Activated CD4-positive, alpha-beta T cell treated with anti-CD3 and anti-CD28 coated beads for 4 hours (primary cell): ENCODE results near the gene F2R.
A peak's percentile ranks its signal among the peaks of the same experiment; 100 is the strongest.
"Not testable (repeated sequence)": the region's sequence is repeated elsewhere in the genome, so short reads cannot be mapped to it uniquely, and the experiment has no call there.

ENCODE experiments used
- DNase-seq, 2 donors: peaks; one replicate each; pipeline ENCODE4 v3.0.0-alpha.2; 2020

Gene F2R

DNA sequence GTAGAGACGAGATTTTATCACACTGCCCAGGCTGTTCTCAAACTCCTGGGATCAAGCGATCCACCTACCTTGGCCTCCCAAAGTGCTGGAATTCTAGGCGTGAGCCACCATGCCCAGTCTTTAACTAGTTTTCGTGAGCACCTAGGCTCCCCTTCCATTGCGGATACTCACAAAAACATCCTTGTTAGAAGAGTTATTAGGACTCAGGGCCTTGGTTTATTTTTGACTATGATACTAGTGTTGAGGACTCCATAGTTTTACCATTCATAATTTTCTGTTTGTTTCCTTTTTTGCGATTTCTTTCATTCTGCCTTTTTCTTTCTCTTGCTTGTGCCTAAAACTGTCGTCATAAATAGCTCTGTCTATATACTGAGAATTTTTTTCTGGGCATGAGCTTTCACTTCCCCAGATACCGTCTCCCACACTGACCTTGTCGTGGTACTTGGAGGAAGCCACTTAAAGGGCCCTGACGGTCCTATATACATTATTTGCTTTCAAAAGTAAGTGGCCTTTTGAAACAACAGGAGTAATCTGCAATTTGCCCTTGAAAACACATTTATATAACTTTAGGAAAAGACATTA is 5.2 kb downstream of the F2R start:
- DNase-seq = no peak

DNA sequence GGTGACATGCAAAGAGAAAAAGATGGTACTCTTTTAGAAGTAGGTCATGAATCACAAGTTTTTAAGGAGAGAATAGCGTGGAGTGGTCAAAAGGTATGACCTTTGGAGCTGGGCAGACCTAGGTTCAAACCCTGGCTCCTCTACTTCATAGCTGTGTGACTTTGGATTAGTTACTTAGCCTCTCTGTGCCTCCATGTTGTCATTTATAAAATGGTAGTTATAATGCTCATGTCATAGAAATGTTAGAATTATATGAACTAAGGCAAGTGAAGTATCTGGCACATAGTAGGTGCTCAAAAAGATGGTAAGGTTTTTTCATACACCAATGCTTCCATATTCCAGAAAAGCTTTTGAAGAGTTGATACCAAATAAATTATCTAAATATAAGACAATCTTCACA is 7.3 kb downstream of the F2R start:
- DNase-seq = no peak

DNA sequence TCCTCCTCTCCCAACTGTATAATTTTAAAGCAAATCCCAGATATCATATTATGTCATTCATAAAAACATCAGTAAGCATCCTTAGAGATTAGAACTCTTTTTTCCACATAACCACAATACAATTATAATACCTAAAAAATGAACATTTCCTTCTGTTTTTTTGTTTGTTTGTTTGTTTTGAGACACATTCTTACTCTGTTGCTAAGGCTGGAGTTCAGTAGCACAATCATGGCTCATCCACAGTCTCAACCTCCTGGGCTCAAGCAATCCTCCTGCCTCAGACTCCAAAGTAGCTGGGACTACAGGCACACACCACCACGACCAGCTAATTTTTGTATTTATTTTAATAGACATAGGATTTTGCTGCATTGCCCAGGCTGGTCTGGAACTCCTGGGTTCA is 8.0 kb downstream of the F2R start:
- DNase-seq = no peak

DNA sequence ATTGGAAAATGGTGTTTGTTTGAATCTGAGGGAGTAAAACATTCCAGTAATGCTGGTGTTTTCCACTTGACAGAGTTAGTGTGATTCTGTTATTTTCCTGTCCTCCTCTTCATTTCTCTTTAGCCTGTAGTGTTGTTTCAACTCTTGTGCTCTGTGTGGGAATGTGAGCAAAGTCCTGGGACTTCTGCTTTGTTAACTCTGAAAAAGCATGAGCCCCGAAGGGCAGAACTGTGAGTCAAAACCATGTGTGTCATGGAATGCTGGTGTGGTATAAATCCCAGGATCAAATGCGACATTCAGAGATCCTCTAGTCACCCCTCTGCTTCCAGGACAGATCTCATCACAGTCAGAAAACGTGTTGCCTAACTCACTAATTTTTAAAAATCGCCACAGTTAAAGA is 8.9 kb downstream of the F2R start:
- DNase-seq = no peak

DNA sequence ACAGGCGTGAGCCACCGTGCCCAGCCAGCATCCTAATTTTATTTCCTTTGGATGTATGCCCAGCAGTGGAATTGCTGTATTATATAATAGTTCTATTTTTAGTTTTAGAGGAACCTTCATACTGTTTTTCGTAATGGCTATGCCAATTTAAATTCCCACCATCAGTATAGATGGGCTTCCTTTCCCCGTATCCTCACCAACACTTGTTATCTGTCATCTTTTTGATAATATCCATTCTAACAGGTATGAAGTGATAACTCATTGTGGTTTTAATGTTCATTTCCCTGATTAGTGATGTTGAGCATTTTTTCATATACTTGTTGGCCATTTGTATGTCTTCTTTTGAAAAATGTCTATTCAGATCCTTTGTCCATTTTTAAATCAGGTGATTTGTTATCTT is 13.0 kb downstream of the F2R start:
- DNase-seq = no peak

DNA sequence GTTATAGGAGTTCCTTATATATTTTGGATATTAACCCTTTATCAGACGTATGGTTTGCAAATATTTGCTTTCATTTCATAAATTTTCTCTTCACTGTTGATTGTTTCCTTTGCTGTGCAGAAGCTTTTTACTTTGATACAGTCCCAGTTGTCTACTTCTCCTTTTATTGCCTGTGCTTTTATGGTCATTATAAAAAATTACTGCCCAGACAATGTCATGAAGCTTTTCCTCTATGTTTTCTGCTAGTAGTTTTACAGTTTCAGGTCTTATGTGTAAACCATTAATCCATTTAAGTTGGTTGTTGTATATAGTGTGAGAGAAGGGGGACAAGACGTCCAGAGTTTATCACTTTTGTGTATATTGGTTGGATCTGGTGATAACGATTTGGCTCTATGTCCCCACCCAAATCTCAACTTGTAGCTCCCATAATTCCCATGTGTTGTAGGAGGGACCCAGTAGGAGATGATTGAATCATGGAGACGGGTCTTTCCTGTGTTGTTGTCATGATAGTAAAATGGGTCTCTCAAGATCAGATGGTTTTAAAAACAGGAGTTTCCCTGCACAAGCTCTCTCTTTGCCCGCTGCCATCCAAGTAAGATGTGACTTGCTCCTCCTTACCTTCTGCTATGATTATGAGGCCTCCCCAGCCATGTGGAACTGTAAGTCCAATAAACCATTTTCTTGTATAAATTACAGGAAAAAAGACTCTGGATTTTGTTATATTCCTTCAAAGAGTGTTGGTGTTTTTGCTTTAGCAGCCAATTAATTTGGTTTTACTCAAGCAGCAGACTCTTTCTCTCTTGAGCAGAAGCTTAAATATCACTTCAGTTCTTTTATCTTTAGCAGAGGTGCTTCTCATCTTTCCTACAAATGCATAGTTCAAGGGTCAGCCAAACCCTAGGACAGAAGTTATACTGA is 13.7 kb downstream of the F2R start:
- DNase-seq = no peak

DNA sequence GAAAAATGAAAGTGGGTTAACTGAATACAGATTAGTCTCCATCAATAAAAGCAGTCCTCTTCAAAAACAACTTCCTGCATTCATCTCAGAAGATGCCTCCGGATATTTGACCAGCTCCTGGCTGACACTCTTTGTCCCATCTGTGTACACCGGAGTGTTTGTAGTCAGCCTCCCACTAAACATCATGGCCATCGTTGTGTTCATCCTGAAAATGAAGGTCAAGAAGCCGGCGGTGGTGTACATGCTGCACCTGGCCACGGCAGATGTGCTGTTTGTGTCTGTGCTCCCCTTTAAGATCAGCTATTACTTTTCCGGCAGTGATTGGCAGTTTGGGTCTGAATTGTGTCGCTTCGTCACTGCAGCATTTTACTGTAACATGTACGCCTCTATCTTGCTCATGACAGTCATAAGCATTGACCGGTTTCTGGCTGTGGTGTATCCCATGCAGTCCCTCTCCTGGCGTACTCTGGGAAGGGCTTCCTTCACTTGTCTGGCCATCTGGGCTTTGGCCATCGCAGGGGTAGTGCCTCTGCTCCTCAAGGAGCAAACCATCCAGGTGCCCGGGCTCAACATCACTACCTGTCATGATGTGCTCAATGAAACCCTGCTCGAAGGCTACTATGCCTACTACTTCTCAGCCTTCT is 16.6 kb downstream of the F2R start:
- no peak for DNase-seq

DNA sequence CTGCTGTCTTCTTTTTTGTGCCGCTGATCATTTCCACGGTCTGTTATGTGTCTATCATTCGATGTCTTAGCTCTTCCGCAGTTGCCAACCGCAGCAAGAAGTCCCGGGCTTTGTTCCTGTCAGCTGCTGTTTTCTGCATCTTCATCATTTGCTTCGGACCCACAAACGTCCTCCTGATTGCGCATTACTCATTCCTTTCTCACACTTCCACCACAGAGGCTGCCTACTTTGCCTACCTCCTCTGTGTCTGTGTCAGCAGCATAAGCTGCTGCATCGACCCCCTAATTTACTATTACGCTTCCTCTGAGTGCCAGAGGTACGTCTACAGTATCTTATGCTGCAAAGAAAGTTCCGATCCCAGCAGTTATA is 17.1 kb downstream of the F2R start:
- DNase-seq = peak; percentile 28 to 33

DNA sequence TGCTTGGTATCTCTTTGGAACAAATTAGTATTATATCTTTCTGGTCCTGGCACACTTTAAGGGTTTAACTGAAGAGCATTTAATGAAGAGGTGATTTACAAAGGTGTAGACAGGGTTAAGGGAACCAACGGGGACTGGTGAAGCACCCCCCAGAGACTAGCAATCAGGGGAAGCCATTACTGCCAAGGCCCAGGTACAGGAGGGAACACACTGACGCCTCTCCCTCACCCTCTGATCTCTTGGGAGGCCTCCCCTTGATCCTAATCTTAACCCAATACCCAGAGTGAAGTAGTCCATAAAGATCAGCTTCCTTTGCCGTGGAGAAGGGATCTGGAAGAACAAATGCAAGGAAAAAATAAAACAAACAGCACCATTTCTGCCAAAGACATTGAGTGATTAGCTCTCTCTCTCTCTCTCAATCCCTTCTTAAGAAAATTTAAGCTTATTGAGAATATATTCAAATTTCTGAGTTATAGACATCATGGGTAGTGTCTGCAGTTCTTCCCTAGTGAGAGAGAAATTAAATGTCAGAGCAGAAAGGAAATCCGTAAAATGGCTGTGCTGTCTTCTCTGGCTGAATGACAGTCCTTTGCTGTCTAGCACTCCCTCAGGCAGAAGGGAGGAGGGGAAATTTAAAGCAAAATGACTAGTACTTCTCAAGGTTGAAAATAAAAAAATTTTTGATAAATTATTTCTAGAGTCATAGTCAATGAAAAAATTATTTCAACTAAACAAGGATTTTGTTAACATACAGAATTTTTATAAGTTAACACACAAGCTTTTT is 20.0 kb downstream of the F2R start:
- DNase-seq = no peak

DNA sequence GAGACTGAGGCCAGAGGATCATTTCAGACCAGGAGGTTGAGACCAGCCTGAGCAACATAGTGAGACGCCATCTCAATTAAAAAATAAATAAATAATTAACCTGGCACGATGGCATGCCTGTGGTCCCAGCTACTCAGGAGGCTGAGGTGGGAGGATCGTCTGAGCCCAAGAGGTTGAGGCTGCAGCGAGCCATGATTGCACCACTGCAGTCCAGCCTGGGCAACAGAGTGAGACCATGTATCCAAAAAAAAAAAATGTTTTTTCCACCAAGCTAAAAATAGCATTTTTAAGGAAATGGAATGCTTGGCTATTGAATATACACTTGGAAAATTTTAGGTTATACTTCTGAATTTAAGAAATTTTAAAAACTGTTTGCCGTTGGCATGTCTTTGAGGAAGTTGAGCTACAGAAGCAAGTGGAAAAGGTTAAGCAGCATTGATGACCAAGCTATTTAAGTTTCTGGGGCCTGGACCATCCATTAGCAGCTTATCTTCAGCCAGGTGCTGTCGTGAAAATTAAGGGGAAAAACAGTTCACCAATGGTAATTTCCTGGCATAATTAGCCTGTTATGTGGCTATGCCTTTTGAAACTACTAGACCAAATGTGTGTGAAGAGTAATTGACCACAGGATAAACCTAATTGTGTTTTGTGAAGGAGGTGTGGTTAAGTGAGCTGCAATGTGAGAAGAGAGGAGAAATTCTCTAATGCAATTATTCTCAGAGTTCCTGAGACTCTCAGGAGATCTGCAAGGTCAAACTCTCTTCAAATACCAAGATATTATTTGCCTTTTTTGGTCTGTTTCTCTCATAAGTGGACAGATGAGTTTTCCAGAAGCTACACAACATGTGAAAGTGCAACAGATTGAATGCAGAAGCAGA is 21.0 kb downstream of the F2R start:
- no peak for DNase-seq

DNA sequence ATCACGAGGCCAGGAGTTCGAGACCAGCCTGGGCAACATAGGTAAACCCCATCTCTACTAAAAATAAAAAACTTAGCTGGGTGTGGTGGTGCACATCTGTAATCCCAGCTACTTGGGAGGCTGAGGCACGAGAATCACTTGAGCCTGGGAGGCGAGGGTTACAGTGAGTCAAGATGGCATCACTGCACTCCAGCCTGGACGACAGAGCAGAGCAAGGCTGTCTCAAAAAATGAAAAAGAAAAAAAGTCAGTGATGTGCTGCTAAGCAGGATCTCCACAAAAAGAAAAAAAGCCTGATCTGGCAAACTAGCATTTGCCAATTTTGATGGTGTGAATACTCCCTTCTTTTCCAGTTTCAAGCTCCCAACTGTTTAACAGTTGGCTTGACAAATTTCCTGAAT is 21.9 kb downstream of the F2R start:
- DNase-seq = no peak

DNA sequence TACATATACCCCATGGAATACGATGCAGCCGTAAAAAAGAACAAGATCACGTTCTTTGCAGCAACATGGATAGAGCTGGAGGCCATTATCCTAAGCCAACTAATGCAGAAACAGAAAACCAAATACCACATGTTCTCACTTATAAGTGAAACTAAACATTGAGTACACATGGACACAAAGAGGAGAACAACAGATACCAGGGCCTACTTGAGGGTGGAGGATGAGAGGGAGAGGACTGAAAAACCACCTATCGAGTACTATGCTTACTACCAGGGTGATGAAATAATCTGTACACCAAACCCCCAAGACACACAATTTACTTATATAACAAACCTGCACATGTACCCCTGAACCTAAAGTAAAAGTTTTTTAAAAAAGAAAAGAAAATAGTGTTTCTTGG is 25.6 kb downstream of the F2R start:
- DNase-seq = not testable (repeated sequence)

DNA sequence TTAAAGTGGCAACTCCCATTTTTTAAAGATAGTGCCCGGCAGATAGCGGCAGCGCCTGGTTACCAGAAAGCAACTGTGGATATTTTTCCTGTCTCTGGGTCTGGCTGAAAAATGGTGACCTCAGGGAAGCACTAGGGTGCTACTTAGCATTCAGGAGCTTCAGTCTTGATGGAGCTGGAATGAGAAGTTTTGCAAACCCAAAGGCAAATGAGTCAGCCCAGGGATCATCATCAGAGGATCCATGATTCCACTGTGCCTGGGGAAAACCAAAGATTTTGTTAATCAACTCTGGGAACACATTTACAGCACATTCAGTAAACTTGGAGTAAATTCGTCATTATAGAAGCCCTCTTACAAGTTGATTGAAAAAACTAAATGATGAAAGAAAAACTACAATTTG is 26.7 kb downstream of the F2R start:
- DNase-seq = no peak

DNA sequence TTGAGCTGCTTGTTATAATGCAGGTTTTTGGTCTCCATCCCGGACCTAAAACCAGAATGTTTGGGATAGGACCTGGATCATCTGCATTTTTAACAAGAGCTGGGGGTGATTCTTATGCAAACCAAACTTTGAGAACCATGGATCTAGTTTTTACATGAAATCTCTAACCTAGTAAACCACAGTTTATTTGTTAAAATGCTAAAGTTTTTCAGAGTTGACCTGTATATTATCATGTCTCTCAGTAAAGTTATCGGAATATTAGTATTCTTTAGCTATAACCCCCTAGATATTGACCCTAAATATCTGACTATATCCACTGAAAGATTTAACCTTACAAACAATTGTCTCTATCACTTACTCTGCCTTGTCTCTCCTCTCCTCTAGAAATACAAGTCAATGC is 28.7 kb downstream of the F2R start:
- DNase-seq = no peak

DNA sequence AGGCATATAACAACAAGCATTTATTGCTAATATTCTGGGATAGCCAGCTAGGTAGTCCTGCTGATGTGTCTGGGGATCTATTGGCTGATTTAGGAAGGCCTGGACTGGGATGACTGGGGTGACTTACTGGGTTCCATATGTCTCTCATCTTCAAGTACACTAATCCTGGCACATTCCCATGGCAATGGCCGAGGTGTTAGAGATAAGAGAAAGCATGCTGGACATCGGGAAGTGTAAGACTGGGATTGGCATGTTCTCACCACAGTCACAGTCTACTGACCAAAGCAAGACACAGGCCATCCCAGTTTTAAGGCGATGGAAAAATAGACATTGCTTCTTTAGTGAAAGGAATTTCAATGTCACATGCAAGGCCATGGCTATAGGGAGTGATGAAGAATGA is 29.7 kb downstream of the F2R start:
- no peak for DNase-seq

DNA sequence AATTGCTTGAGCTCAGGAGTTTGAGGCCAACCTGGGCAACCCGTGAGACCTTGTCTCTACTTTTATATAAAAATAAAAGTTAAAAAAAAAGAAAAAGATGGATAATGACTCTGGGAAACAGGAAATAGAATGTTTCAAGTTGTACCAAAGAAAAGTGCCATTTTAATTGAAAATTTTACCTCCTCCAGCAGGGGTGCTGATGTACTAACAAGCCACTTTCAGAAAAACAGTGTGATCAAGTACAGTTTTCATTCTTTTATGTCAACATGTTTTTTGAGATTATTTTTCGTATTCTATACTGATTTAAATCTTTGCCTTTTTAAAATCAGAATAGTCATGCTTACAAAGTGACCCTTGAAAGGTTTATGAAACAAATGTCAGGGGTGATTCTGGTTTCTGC is 30.8 kb downstream of the F2R start:
- DNase-seq = no peak

DNA sequence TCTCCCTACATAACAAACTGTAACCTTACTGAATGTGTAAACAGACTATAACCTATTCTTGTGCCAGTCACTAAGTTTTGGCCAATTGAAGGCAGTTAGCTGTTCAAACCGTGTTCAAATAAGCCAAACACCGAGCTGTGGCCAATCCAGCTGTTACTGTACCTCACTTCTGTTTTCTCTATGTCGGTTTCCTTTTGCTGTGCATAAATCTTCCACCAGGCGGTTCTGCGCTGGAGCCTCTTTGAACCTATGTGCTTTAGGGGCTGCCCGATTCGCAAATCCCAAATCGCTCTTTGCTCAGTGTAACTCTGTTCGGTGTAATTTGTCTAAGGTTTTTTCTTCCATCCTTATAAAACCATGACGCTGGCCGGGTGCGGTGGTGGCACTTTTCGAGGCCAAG is 31.8 kb downstream of the F2R start:
- DNase-seq = no peak

DNA sequence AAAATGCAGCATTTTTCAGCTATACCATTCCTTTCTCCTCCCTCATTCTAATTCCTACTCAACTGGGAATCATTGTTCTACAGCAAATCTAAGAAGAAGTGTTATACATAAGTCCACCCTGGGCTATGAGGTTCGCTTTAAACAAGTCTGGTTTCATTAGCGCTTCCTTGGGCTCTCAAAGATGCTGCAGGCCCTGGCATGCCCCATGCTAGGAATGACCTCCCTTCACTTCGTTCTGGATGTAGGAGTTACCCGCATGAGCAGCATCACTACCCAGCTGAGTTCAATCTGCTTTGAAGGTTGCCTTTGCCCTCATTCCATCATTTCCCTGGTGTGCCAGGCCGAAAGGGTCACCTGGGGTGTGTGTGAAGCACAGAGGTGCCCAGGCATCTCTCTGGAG is 35.4 kb downstream of the F2R start:
- no peak for DNase-seq

DNA sequence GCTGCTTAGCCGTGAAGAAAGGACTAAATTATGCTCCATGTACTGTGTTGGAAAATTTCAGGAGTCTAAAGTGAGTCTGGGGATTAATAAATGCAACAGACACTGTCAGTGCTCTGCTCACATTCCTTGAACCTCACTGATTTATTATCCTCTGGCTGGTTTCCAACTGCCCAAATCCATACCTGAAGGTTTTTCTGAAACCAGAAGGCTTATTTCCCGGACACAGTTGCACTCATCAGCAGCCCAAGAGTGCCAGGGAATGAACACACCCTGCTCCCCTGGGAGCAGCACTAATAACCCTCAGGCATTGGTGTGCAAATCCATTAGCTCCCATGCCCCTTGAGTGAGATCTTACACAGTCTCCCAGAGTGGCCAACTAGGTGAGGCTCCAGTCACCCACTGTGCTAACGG is 38.7 kb downstream of the F2R start:
- DNase-seq = no peak

DNA sequence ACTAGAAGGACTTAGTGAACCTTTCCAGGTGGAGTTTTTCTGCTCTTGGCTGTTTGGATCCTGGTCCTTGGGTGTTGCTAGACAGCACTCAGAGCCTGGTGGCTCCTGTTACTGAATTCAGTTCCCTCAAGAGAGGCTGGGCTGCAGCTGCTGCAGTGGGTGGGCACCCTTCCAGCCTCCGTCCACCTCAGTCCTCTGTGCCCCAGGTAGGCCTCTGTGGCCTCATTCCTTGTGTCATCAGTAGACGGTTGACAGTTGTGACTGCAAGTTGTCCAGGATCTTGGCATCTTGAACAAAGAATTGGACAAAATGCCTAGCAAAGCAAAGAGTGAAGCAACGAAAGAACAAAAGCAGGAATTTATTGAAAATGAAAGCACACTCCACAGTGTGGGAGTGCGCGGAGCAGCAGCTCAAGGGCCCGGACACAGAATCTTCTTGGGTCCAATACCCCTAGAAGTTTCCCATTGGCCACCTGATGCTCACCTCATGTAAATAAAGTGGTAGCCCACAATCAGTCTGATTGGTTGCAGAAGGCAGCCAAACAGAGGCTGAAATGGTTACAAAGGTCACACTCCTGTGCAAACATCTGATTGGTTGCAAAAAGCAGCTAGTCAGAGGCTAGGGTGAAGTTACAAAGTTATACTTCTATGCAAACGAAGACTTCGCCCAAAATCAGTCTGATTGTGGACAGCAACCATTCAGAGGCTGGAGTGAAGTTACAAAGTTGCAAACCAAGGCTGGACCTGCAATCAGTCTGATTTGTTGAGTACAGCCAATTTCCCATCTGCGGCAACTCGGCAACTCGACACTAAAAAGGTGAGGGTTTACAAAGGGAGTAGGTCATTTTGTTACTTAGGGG is 40.1 kb downstream of the F2R start:
- no peak for DNase-seq

DNA sequence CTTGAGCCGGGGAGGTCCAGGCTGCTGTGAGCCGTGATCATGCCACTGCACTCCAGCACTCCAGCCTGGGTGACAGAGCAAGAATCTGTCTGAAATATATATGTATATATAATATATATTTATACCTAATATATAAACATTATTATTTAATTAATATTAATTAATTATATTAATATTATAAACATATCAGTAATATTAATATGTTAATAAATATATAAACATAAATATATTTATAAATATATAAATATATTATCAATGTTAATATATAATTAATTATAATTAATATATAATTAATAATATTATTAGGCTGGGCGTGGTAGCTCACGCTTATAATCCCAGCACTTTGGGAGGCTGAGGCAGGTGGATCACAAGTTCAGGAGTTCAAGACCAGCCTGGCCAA is 41.1 kb downstream of the F2R start:
- no peak for DNase-seq
